ENCODE data around the gene MBNL1. TPM values are rescaled to one million over a fixed set of nuclear protein-coding genes. Genes with fewer than 3 reads are reported as not detected.

Gene MBNL1
- total RNA-seq, 1 experiment from 2014 or later = 139 TPM

GRCh38 chr3:152282813-152283212, 14.1 kb downstream of the MBNL1 start:
- Mint-ChIP-seq H3K4me3 (ENCODE audit: unreplicated experiment) (no peak overlapping the region), H3K36me3 (ENCODE audit: insufficient read depth, unreplicated experiment) (no peaks in the 10 kb centered on the region), H3K4me1 (ENCODE audit: insufficient read depth, unreplicated experiment) (peaks cover 33% of the 10 kb centered on the region), H3K9me3 (ENCODE audit: unreplicated experiment) (no peaks in the 10 kb centered on the region), H3K27me3 (ENCODE audit: insufficient read depth, unreplicated experiment) (no peaks in the 10 kb centered on the region), H3K27ac (ENCODE audit: low read depth, unreplicated experiment) (no peak overlapping the region)
- no peak for DNase-seq (ENCODE audit: unreplicated experiment)
- no peak for TF ChIP-seq CTCF (IDR thresholded peaks at IDR 0.05; ENCODE audit: unreplicated experiment)
- ChIA-PET POLR2A (interaction anchor here (0.7 to 3.6 kb wide), 6 partner anchors 10 to 797 kb away, joined by 3 to 23 read pairs (median 4); partner anchors contain the start of gene MBNL1), CTCF (interaction anchor here (0.6 kb wide), 1 partner anchor 157 kb away, joined by 3 read pairs; no protein-coding TSS in a partner anchor)
- intact Hi-C loops (cut with micrococcal nuclease) = no loop called here
- no TSS peak for BruUV-seq (replicated peaks)

GRCh38 chr3:152283492-152284381, 15.0 kb downstream of the MBNL1 start:
- BruUV-seq (replicated peaks) = no TSS peak
- intact Hi-C loops (cut with micrococcal nuclease) = no loop called here
- no peak overlapping the region for H3K27ac Mint-ChIP-seq (ENCODE audit: low read depth, unreplicated experiment)
- no peaks in the 10 kb centered on the region for H3K36me3 Mint-ChIP-seq (ENCODE audit: insufficient read depth, unreplicated experiment)
- no peaks in the 10 kb centered on the region for H3K9me3 Mint-ChIP-seq (ENCODE audit: unreplicated experiment)
- H3K27me3 Mint-ChIP-seq (ENCODE audit: insufficient read depth, unreplicated experiment) = no peaks in the 10 kb centered on the region
- no peak for TF ChIP-seq CTCF (IDR thresholded peaks at IDR 0.05; ENCODE audit: unreplicated experiment)
- peaks cover 30% of the 10 kb centered on the region for H3K4me1 Mint-ChIP-seq (ENCODE audit: insufficient read depth, unreplicated experiment)
- ChIA-PET CTCF (interaction anchor here (0.6 to 0.9 kb wide), 3 partner anchors 86 to 156 kb away, joined by 3 to 5 read pairs (median 3); no protein-coding TSS in a partner anchor), POLR2A (interaction anchor here (0.7 to 3.6 kb wide), 7 partner anchors 11 to 796 kb away, joined by 3 to 23 read pairs (median 4); partner anchors contain the start of gene MBNL1)
- DNase-seq (ENCODE audit: unreplicated experiment) = no peak
- no peak overlapping the region for H3K4me3 Mint-ChIP-seq (ENCODE audit: unreplicated experiment)

GRCh38 chr3:152284906-152285305, 16.2 kb downstream of the MBNL1 start:
- Mint-ChIP-seq H3K27ac (ENCODE audit: low read depth, unreplicated experiment) (no peak overlapping the region), H3K4me3 (ENCODE audit: unreplicated experiment) (no peak overlapping the region), H3K9me3 (ENCODE audit: unreplicated experiment) (no peaks in the 10 kb centered on the region), H3K27me3 (ENCODE audit: insufficient read depth, unreplicated experiment) (no peaks in the 10 kb centered on the region), H3K36me3 (ENCODE audit: insufficient read depth, unreplicated experiment) (no peaks in the 10 kb centered on the region), H3K4me1 (ENCODE audit: insufficient read depth, unreplicated experiment) (peaks cover 27% of the 10 kb centered on the region)
- BruUV-seq (replicated peaks) = no TSS peak
- ChIA-PET CTCF (interaction anchor here (0.9 kb wide), 1 partner anchor 125 kb away, joined by 3 read pairs; no protein-coding TSS in a partner anchor), POLR2A (interaction anchor here (1.2 to 3.6 kb wide), 5 partner anchors 9 to 96 kb away, joined by 3 to 23 read pairs (median 6); partner anchors contain the start of gene MBNL1)
- no peak for TF ChIP-seq CTCF (IDR thresholded peaks at IDR 0.05; ENCODE audit: unreplicated experiment)
- DNase-seq (ENCODE audit: unreplicated experiment) = no peak
- intact Hi-C loops (cut with micrococcal nuclease) = no loop called here

GRCh38 chr3:152285509-152285908, 16.8 kb downstream of the MBNL1 start:
- H3K4me3 Mint-ChIP-seq (ENCODE audit: unreplicated experiment) = no peak overlapping the region
- no peak for TF ChIP-seq CTCF (IDR thresholded peaks at IDR 0.05; ENCODE audit: unreplicated experiment)
- H3K27me3 Mint-ChIP-seq (ENCODE audit: insufficient read depth, unreplicated experiment) = no peaks in the 10 kb centered on the region
- intact Hi-C loops (cut with micrococcal nuclease) = no loop called here
- no peak overlapping the region for H3K27ac Mint-ChIP-seq (ENCODE audit: low read depth, unreplicated experiment)
- no peaks in the 10 kb centered on the region for H3K9me3 Mint-ChIP-seq (ENCODE audit: unreplicated experiment)
- no peaks in the 10 kb centered on the region for H3K36me3 Mint-ChIP-seq (ENCODE audit: insufficient read depth, unreplicated experiment)
- POLR2A ChIA-PET = interaction anchor here (1.2 to 3.6 kb wide), 5 partner anchors 9 to 96 kb away, joined by 3 to 23 read pairs (median 6); partner anchors contain the start of gene MBNL1
- peaks cover 33% of the 10 kb centered on the region for H3K4me1 Mint-ChIP-seq (ENCODE audit: insufficient read depth, unreplicated experiment)
- BruUV-seq (replicated peaks) = no TSS peak
- CTCF ChIA-PET = no interaction called here
- DNase-seq (ENCODE audit: unreplicated experiment) = no peak

Measured in MCF 10A (cell line).